ENCODE measurements around the gene NHERF1.

DNA sequence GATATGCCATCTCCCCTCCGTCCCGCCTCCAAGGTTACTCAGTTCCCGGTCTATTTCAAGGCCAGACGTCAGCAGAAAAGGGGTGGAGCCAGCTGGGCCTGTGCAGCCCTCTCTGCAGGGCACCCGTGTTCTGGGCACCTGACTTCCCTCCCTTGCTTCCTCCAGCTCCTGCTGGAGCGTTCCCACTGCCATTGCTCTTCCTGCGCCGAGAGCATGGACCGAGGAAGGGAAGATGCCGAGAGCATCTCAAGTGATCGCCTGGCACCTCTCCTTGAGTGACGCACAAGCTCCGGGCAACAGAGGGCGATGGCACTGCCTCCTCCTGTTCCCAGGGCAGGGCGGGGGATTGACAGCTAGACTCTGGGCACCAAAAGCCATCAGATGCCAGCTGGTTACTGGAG, 57.2 kb downstream of the NHERF1 start:
- no peak for TF ChIP-seq GATA2 (CRISPR knock-in tag; IDR thresholded peaks at IDR 0.05)
- TF ChIP-seq, protein P1, sequence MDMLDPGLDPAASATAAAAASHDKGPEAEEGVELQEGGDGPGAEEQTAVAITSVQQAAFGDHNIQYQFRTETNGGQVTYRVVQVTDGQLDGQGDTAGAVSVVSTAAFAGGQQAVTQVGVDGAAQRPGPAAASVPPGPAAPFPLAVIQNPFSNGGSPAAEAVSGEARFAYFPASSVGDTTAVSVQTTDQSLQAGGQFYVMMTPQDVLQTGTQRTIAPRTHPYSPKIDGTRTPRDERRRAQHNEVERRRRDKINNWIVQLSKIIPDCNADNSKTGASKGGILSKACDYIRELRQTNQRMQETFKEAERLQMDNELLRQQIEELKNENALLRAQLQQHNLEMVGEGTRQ (IDR thresholded peaks at IDR 0.05; ENCODE audit: borderline replicate concordance, low read depth, low read length): no peak
- TF ChIP-seq, protein P2, sequence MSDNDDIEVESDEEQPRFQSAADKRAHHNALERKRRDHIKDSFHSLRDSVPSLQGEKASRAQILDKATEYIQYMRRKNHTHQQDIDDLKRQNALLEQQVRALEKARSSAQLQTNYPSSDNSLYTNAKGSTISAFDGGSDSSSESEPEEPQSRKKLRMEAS (IDR thresholded peaks at IDR 0.05; ENCODE audit: low read depth): no peak
- no peak for TF ChIP-seq CHD2 (IDR thresholded peaks at IDR 0.05; ENCODE audit: low read length, partially characterized antibody)
- no peak for TF ChIP-seq RXRA (IDR thresholded peaks at IDR 0.05; ENCODE audit: borderline replicate concordance, low read depth)
- TF ChIP-seq POLR2AphosphoS5 (IDR thresholded peaks at IDR 0.05; ENCODE audit: low read depth, low read length): no peak
- TF ChIP-seq, protein P3, sequence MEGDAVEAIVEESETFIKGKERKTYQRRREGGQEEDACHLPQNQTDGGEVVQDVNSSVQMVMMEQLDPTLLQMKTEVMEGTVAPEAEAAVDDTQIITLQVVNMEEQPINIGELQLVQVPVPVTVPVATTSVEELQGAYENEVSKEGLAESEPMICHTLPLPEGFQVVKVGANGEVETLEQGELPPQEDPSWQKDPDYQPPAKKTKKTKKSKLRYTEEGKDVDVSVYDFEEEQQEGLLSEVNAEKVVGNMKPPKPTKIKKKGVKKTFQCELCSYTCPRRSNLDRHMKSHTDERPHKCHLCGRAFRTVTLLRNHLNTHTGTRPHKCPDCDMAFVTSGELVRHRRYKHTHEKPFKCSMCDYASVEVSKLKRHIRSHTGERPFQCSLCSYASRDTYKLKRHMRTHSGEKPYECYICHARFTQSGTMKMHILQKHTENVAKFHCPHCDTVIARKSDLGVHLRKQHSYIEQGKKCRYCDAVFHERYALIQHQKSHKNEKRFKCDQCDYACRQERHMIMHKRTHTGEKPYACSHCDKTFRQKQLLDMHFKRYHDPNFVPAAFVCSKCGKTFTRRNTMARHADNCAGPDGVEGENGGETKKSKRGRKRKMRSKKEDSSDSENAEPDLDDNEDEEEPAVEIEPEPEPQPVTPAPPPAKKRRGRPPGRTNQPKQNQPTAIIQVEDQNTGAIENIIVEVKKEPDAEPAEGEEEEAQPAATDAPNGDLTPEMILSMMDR (IDR thresholded peaks at IDR 0.05): no peak
- no peak for TF ChIP-seq TAF1 (IDR thresholded peaks at IDR 0.05; ENCODE audit: borderline replicate concordance, low read depth, low read length)
- no peak for TF ChIP-seq YY1 (IDR thresholded peaks at IDR 0.05; ENCODE audit: low read depth)

All from SK-N-SH (cell line).